Gastrocnemius medialis (tissue), 4 donors: ENCODE data around the gene TMCC1. TPM values are rescaled to one million over a fixed set of nuclear protein-coding genes. Genes with fewer than 3 reads are reported as not detected.

ENCODE experiments used
- ATAC-seq, 2 donors: fragments of 150-250 bp; one replicate each; pipeline ENCODE4 v1.9.1; 2016
- DNase-seq, 2 donors: peaks; one replicate each; pipeline ENCODE4 v3.0.0-alpha.2; 2019
- H3K27ac ChIP-seq, 4 donors: fragments of 200-600 bp; sonication (generic); 1 replicate in 1 of 4; 2 replicates in 3 of 4; pipeline ENCODE4 v1.5.1; 2016 to 2018; ENCODE audit warnings: mild to moderate bottlenecking in 2 of 4, moderate library complexity in 1 of 4
- H3K27me3 ChIP-seq, 3 donors: fragments of 200-600 bp; sonication (generic) in 2 of 3; 1 replicate in 1 of 3; 2 replicates in 2 of 3; pipeline versions ENCODE4 v1.5.1 to v1.6.0; 2016 to 2019; ENCODE audit warnings: mild to moderate bottlenecking in 1 of 3, moderate library complexity in 1 of 3
- H3K36me3 ChIP-seq, 2 donors: fragments of 200-600 bp; sonication (generic) in 1 of 2; one replicate each; pipeline ENCODE4 v1.5.1; 2017 to 2018
- H3K4me1 ChIP-seq, 2 donors: fragments of 200-600 bp; sonication (generic) in 1 of 2; one replicate each; pipeline ENCODE4 v1.5.1; 2016 to 2017; ENCODE audit warnings: mild to moderate bottlenecking in 2 of 2
- H3K4me3 ChIP-seq, 4 donors: fragments of 200-600 bp; sonication (generic) in 3 of 4; 1 replicate in 1 of 4; 2 replicates in 3 of 4; pipeline ENCODE4 v1.5.1; 2016 to 2019; ENCODE audit warnings: mild to moderate bottlenecking in 2 of 4
- H3K9me3 ChIP-seq, 3 donors: fragments of 200-600 bp; sonication (generic) in 2 of 3; 1 replicate in 1 of 3; 2 replicates in 2 of 3; pipeline ENCODE4 v1.5.1; 2016 to 2019
- CTCF ChIP-seq, 5 experiments: fragments of 450-650 bp in 3 of 5; fragments of 200-600 bp in 2 of 5; sonication (generic) in 2 of 5; IDR thresholded peaks in 4 of 5; conservative IDR thresholded peaks in 1 of 5; 1 replicate in 4 of 5; 2 replicates in 1 of 5; pipeline ENCODE4 v1.5.1; 2016 to 2019; ENCODE audit warnings: antibody characterized with exemption in 5 of 5, mild to moderate bottlenecking in 3 of 5, moderate library complexity in 3 of 5
- POLR2A ChIP-seq, 2 donors: fragments of 450-650 bp; IDR thresholded peaks; one replicate each; pipeline ENCODE4 v1.6.1; 2017; ENCODE audit warnings: antibody characterized with exemption in 2 of 2, mild to moderate bottlenecking in 2 of 2, moderate library complexity in 2 of 2
- in situ Hi-C, 4 donors: fragments of 200-750 bp; cut with MboI; loops; one replicate each; pipeline versions ENCODE4 v1.15.0 to v1.8.0; 2017; ENCODE audit warnings: low sequenced_read_pairs in 4 of 4
- intact Hi-C: fragments of 100-400 bp; cut with DNase I; formaldehyde crosslinking; loops from one replicate; pipeline ENCODE4 v1.15.1; 2023; ENCODE audit warnings: low total_unique reads
- total RNA-seq, 4 donors: library from RNA; depleted of rRNA; stranded (reverse); fragments of >200 nt; gene quantifications; one replicate each; pipeline versions ENCODE4 v1.1.0 to v1.2.3, GENCODE V29; 2016

TMCC1 gene
- total RNA-seq, 4 donors from 2014 or later, result 18.8 to 24.7 (median 20.2) TPM

GRCh38 chr3:129598484-129598883 is 295.0 kb downstream of the TMCC1 start:
- Histone ChIP-seq H3K9me3 (no peaks in the 10 kb centered on the region), H3K27ac (peak overlapping the region; percentile 68 to 86 (median 81)), H3K36me3 (no peaks in the 10 kb centered on the region), H3K4me1 (peaks cover 73 to 83% of the 10 kb centered on the region in 2 donors), H3K4me3 (no peak overlapping the region), H3K27me3 (no peaks in the 10 kb centered on the region)
- DNase-seq (no peak), ATAC-seq (no peak)
- TF ChIP-seq POLR2A (IDR thresholded peaks at IDR 0.05), result no peak
- no peak for TF ChIP-seq CTCF (IDR thresholded peaks at IDR 0.05 in 4 of 5, conservative IDR thresholded peaks at IDR 0.05 in 1 of 5)
- in situ Hi-C loops, result no loop called here
- intact Hi-C loops, result loop anchor here (5.0 kb wide), 1 partner anchor 96 kb away; no protein-coding TSS in a partner anchor

DNA sequence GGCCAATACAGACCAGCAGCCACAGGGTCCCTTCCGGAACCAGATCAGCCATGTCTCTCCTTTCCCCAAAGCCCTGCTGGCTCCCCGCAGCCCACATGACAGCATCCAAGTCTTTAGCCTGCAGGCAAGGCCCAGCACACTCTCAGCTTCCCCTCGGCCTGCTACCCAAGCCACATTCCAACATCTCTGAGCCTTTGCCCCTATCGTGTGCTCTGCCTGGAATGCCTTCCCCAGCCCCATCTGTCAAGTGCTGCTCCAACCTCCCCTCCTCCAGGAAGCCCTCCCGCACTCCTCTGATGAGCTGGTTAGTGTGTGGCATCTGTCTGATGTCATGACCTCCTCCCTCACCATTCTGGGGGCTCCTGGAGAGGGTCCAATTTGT is 295.5 kb downstream of the TMCC1 start:
- TF ChIP-seq CTCF (IDR thresholded peaks at IDR 0.05 in 4 of 5, conservative IDR thresholded peaks at IDR 0.05 in 1 of 5) (no peak), POLR2A (IDR thresholded peaks at IDR 0.05) (no peak)
- Histone ChIP-seq H3K27ac (peak overlapping the region; percentile 68 to 86 (median 81)), H3K9me3 (no peaks in the 10 kb centered on the region), H3K4me1 (peaks cover 73 to 85% of the 10 kb centered on the region in 2 donors), H3K36me3 (no peaks in the 10 kb centered on the region), H3K27me3 (no peaks in the 10 kb centered on the region), H3K4me3 (peak overlapping the region in 1 of 4 donors; percentile 22)
- ATAC-seq (no peak), DNase-seq (no peak)
- intact Hi-C loops, result loop anchor here (5.0 kb wide), 1 partner anchor 96 kb away; no protein-coding TSS in a partner anchor
- in situ Hi-C loops, result no loop called here

Other genes with a start within 250 kb of the TMCC1 start
- gene TRH, start 81.0 kb upstream of the TMCC1 start, total RNA-seq, result not detected
- not detected for gene ALG1L2, start 188.1 kb upstream of the TMCC1 start, total RNA-seq